RCC 7860 (cell line): ENCODE data around the gene PTPN1.
"Not testable (repeated sequence)": the region's sequence is repeated elsewhere in the genome, so short reads cannot be mapped to it uniquely, and the experiment has no call there.

Experiments
- DNase-seq: peaks from one replicate; pipeline ENCODE4 v3.0.0-alpha.2; 2015; ENCODE audit warnings: low spot score
- FAIRE-seq: peaks from 2 replicates; lab custom pipeline; 2012; peaks lifted over from hg19 to GRCh38; lab: Jason Lieb, UNC

The PTPN1 gene

GRCh38 chr20:50602432-50603088 lies 92.4 kb downstream of the PTPN1 start:
- DNase-seq = no peak
- no peak for FAIRE-seq

DNA sequence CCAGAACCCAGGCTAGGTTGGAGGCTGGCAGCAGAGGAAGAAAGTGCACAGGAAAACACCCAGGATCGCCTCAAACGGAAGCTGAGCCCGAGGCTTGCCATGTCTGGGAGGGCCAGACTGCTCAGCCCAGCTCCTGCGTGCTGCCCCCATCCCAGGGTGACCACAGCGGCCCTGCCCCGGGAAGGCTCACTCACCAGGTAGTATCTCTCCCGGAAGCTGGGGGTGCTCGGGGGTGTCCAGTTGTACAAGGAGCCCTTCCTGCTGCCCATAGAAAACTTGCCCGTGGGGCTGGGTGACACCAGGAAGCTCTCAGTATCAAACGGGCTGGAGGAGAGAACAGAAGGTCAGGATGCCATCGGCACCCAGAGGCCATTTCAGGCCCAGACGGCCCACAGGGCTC lies 94.3 kb downstream of the PTPN1 start:
- DNase-seq (no peak), FAIRE-seq (no peak)

- FAIRE-seq (peak; percentile 92), DNase-seq (peak; percentile 80)
Measured at GRCh38 chr20:50605136-50605535, 95.0 kb downstream of the PTPN1 start.

DNA sequence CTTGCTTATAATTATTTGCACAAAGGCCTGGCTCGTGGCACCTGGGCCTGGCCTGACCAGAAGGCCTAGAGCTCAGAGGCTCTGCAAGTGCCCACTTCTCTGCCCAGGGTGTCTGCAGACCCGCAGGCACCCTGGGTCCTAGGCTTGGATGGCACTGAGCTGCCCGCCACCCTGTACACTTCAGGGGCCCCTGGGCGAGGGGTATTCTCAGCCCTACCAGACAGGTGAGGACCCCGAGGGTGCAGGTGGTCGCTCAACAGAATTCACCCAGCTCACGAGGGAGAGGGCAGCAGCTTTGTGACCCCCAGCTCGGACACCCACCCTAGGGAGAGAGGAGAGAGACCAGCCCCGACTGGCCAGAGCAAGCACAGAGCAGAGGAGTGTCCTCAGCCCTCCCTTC lies 97.3 kb downstream of the PTPN1 start:
- FAIRE-seq (no peak), DNase-seq (no peak)

DNA sequence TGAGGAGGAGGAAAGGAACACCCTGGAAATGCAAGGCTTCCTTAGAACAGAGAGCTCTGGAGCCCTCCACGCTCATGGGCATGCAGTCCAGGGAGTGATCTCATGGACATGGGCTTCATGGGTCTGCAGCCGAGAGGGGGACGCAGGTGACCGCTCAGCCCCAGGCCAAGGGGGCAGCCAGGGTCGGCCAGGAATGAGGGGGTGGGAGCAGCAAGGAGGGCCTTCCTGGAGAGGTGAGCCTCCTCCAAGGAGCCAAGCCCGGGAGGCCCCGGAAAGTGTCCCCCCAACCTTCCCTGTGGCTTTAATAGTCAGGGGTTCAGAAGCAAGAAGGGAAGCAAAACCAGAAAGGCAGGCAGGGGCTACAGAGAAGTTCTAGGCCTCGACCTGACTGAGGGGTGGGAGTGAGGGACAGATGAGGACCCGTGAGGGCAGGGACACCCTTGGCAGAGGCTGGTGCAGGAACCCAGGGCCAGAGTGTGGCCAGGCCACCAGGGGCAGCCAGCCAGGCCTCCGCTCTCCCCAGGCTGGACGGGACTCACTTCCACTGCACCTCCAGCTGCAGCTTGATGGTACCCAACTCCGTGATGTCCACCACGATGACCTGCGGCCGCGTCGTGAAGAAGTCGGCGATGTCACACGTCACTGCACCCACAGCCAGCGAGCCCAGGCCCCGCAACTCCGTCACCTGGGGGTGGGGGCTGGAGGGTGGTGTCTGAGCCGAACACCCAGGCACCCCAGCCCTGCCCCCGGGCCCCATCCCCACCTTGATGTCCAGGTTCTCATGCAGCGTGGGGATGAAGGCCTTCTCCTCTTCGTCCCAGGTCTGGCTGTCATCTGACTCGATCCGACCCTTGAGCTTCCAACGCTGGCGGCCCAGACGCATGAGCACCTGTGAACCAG lies 97.9 kb downstream of the PTPN1 start:
- DNase-seq (no peak), FAIRE-seq (no peak)

DNA sequence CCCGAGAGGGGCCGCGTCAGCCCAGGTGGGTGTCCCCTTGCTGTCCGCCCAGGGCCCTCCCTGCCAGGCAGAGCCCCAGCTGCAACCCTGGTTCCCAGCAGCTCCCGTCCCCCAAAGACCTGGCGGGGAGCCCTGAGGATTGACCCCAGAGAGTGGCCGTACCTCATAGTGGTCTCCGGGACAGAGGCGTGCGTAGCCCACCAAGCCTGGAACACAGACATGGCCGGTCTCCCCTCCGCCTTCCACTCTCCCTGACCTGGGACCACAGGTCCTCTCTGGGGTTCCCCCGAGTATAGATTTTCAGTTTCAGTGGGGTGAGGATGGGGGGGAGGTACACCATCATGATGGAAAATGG lies 98.5 kb downstream of the PTPN1 start:
- no peak for FAIRE-seq
- DNase-seq = no peak

- no peak for DNase-seq
- no peak for FAIRE-seq
Measured at GRCh38 chr20:50609438-50609989, 99.3 kb downstream of the PTPN1 start.

DNA sequence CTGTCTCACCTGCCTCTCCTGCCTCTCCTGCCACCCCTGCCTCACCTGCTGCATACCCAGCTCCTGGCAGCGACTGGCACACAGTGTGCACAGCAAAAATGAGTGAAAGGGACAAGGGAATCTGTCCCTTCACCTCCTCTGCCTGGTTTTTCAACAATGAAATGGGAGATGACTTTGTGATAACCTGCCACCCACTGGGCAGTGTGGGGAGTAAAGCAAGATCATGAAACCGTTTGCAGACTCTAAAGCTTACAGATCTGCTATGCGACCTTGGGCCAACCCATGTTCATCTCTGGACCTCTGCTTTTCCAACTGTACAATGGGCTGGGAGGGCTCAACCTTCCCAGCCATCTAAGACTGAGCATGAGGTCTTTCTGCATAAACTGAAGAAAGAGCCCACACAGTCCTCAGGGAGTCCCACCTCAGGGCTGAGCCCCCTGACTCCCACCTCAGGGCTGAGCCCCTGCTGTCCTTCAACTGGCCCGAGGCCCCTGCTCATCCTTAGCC lies 100.1 kb downstream of the PTPN1 start:
- FAIRE-seq = no peak
- no peak for DNase-seq

GRCh38 chr20:50611128-50611810 lies 101.1 kb downstream of the PTPN1 start:
- DNase-seq (no peak), FAIRE-seq (no peak)

- FAIRE-seq (no peak), DNase-seq (no peak)
Measured at GRCh38 chr20:50613438-50614169, 103.4 kb downstream of the PTPN1 start.

- no peak for FAIRE-seq
- DNase-seq = no peak
Measured at GRCh38 chr20:50615407-50615806, 105.2 kb downstream of the PTPN1 start.

DNA sequence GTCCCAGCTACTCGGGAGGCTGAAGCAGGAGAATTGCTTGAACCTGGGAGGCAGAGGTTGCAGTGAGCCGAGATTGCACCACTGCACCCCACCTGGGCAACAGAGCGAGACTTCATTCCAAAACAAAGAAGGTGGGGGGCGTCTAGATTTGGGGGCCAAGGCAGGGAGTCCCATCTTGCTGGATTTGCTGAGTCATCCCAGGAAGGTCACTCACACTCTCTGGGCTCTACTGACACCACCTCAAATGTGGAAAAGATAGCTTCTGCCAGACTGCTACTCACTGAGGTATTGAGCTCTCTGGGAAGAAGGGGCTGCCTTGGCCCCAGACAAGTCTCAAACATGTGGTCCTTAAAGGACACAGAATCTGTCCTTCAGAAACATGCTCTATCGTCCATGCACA lies 106.8 kb downstream of the PTPN1 start:
- FAIRE-seq (no peak), DNase-seq (no peak)

DNA sequence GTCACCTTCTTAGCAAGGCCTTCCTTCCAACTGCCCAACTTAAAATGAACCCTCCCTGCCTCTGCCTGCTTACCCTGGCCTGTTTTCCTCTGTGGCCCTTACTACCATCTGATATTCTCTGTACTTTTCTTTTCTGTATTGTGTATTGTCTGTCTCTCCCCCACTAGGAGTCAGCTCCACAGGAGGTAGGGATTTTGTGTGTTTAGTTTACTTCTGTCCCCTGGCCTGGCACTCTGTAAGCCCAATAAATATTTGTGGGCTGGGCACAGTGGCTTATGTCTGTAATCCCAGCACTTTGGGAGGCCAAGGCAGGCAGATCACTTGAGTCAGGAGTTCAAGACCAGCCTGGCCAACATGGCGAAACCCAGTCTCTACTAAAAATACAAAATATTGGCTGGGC lies 108.4 kb downstream of the PTPN1 start:
- FAIRE-seq (no peak), DNase-seq (no peak)

GRCh38 chr20:50620459-50620858 lies 110.3 kb downstream of the PTPN1 start:
- not testable (repeated sequence) for FAIRE-seq, DNase-seq

DNA sequence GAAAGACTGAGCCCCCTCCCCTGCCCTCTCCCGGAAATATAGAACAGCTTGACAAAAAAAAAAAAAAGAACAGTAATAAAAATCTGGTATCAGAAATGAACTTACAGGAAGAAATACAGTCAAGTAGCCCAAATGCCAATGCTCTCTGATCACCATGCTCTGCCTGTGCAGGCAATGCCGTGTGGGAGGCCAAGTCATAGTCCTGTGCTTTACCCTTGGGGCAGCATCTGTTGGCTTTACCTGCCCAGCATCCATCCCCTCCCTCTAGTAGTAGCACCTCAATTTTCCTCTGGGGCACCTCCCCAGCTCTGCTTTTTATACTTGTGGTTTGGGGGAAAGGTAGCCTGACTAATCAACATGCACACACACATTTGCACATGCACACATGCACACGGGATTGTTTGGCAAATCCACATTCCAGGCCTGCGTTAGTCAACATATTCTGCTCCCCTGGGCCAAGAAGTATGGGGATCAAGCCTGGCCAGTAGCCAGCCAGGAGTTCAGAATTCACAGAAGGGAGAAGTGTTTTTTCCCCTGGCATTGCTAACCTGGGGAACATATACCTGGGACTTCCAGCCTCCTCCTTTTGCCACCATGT lies 111.0 kb downstream of the PTPN1 start:
- DNase-seq (no peak), FAIRE-seq (no peak)

DNA sequence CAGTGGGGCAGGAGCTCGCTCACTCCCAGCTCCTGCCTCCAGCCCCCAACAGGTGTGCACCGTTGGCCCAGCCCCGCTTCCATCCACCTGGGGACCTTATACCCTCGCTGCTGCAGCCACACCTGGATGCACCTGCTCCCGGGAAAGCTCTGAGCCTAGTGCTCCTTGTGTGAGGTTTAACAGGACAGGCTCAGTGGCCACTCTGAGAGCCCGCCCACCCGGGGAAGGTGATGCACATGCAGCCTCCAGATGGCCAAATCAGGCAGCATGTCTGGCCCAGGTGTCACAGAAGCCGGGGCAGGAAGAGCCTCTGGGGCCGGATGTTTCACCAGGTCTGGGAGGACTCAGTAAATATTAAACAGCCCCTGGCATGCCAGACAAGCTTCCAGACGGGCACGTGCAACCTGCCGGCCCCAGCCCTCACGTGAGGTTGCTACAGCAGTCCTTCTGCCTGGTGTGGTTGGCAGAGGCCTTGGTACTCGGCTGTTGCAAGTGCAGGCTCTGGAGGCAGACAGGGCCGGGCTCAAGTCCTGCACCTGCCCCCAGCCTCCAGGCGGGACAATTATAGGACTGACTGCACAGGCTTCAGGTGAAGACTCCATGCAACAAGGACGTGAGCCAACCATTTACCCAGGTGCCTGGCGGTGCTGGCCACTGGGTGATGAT lies 114.3 kb downstream of the PTPN1 start:
- no peak for DNase-seq
- no peak for FAIRE-seq

- DNase-seq (peak; percentile 40), FAIRE-seq (no peak)
Measured at GRCh38 chr20:50625986-50626677, 115.9 kb downstream of the PTPN1 start.

DNA sequence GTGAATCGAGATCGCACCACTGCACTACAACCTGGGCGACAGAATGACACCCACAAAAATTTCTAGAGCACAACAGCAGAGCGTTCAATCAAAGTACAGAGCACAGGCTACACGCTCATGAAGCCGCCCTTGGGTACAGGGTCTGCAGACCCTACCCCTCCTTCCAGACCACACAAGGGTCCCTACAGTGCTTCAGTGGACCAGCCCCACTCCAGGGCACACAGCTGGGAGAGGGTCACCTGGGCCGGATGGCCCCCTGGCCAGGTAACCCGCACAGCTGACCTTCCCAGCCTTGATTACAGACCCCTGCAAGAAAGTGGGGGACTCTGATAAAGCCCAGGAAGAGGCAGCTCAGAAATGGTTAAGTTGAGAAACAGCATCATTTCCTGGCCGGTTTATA lies 117.6 kb downstream of the PTPN1 start:
- FAIRE-seq = no peak
- no peak for DNase-seq

GRCh38 chr20:50628332-50628731 lies 118.1 kb downstream of the PTPN1 start:
- no peak for DNase-seq
- FAIRE-seq = no peak
